Thymus (tissue), 11 donors: ENCODE measurements around the gene U2AF2. TPM values are rescaled to one million over a fixed set of nuclear protein-coding genes. Genes with fewer than 3 reads are reported as not detected.

Experiments
- DNase-seq, 9 donors: peaks; one replicate each; pipeline ENCODE4 v3.0.0-alpha.2; 2013; ENCODE audit warnings: low spot score in 9 of 9, low read depth in 6 of 9, missing footprints in 1 of 9
- H3K27ac ChIP-seq, 2 donors: one replicate each; pipeline ENCODE4 v1.5.1; 2013; ENCODE audit warnings: control low read depth in 1 of 2, low read depth in 1 of 2, low read length in 1 of 2, mild to moderate bottlenecking in 1 of 2, moderate library complexity in 1 of 2
- H3K27me3 ChIP-seq, 2 donors: one replicate each; pipeline ENCODE4 v1.5.1; 2013; ENCODE audit warnings: low read length in 1 of 2; ENCODE audit not compliant: control insufficient read depth in 2 of 2, insufficient read depth in 1 of 2
- H3K36me3 ChIP-seq, 2 donors: one replicate each; pipeline ENCODE4 v1.5.1; 2013; ENCODE audit warnings: low read length in 1 of 2, mild to moderate bottlenecking in 1 of 2, moderate library complexity in 1 of 2; ENCODE audit not compliant: control insufficient read depth in 2 of 2, insufficient read depth in 2 of 2
- H3K4me1 ChIP-seq, 2 donors: one replicate each; pipeline ENCODE4 v1.5.1; 2013; ENCODE audit warnings: low read length in 2 of 2; ENCODE audit not compliant: control insufficient read depth in 2 of 2, insufficient read depth in 2 of 2
- H3K4me3 ChIP-seq, 2 donors: one replicate each; pipeline ENCODE4 v1.5.1; 2013; ENCODE audit warnings: low read length in 2 of 2, control low read depth in 1 of 2, mild to moderate bottlenecking in 1 of 2
- H3K9me3 ChIP-seq, 2 donors: one replicate each; pipeline ENCODE4 v1.5.1; 2013; ENCODE audit warnings: low read length in 1 of 2, mild to moderate bottlenecking in 1 of 2; ENCODE audit not compliant: control insufficient read depth in 2 of 2, insufficient read depth in 1 of 2
- WGBS: extraction: QIAGEN DNeasy Blood & Tissue Kit; methylation state at CpG from one replicate; pipeline ENCODE4 v1.1.7; 2013; 5-methylcytosine and 5-hydroxymethylcytosine counted together
- polyA plus RNA-seq: library from polyadenylated mRNA; stranded (reverse); fragments of 200-250 nt; gene quantifications from one replicate; pipeline ENCODE4 v1.2.3, GENCODE V29; 2013
- total RNA-seq: library from RNA; stranded (reverse); fragments of 120-200 nt; gene quantifications from one replicate; pipeline ENCODE4 v1.2.4, GENCODE V29; 2013
- donor health status: healthy.

Gene U2AF2
- total and polyA plus RNA-seq, 2 donors, result 123 to 137 TPM

- Histone ChIP-seq H3K4me1 (peaks cover 5 to 20% of the 10 kb centered on the region in 2 donors), H3K9me3 (no peaks in the 10 kb centered on the region), H3K27me3 (no peaks in the 10 kb centered on the region), H3K4me3 (no peak overlapping the region), H3K36me3 (peaks cover 20 to 45% of the 10 kb centered on the region in 2 donors), H3K27ac (no peak overlapping the region)
- 95% methylated on average over 3 of the region's 3 CpGs for WGBS
- DNase-seq, result no peak
Measured at GRCh38 chr19:55619286-55619685, 35.5 kb upstream of the U2AF2 start.

DNA sequence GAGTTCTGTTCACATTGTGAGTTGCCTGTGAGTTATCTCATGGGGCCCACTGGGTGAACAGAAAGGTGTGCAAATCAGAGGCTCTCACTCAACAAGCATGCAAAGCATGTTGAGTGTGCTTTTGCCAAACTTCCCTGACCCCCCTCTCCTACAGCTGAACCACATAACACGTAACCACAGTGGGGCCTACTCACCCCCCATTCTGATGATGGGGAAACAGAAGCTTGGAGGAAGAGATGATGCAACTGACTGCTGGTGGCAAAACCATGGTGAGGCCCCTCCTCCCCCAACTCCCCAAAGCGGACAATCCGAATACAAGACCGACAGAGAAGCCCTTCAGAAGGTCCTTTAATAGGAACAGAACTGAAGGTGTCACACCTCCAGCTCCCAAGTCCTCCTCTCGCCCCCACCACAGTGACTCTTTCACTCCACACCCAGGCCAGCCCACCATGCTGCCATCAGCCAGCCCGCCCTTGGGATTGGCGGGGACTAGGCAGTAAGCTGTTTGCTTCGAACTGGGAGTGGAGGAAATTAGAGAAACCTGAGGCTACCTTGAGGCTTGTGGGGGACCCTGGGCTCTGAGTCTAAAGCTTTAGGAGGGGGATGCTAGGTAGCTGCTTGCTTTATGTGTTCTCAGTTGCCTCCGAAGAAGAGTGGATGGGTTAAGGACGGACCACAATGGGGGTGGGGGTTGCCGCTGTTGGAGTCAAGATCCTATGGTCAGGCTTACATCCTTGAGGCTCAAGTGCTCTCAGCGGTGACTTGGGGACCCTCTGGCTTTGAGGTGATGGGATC is 34.2 kb upstream of the U2AF2 start:
- 84% methylated on average over 12 of the region's 12 CpGs for WGBS
- DNase-seq, result peak in 1 of 9 donors; percentile 57
- Histone ChIP-seq H3K4me1 (peaks cover 5 to 27% of the 10 kb centered on the region in 2 donors), H3K36me3 (peaks cover 20 to 32% of the 10 kb centered on the region in 2 donors), H3K27ac (no peak overlapping the region), H3K27me3 (no peaks in the 10 kb centered on the region), H3K9me3 (no peaks in the 10 kb centered on the region), H3K4me3 (no peak overlapping the region)

- no peak for DNase-seq
- Histone ChIP-seq H3K9me3 (no peaks in the 10 kb centered on the region), H3K4me1 (peaks cover 6 to 31% of the 10 kb centered on the region in 2 donors), H3K27ac (no peak overlapping the region), H3K4me3 (no peak overlapping the region), H3K36me3 (peaks cover 20 to 26% of the 10 kb centered on the region in 2 donors), H3K27me3 (no peaks in the 10 kb centered on the region)
- WGBS, result 94% methylated on average over 9 of the region's 9 CpGs
Measured at GRCh38 chr19:55621205-55621672, 33.6 kb upstream of the U2AF2 start.

DNA sequence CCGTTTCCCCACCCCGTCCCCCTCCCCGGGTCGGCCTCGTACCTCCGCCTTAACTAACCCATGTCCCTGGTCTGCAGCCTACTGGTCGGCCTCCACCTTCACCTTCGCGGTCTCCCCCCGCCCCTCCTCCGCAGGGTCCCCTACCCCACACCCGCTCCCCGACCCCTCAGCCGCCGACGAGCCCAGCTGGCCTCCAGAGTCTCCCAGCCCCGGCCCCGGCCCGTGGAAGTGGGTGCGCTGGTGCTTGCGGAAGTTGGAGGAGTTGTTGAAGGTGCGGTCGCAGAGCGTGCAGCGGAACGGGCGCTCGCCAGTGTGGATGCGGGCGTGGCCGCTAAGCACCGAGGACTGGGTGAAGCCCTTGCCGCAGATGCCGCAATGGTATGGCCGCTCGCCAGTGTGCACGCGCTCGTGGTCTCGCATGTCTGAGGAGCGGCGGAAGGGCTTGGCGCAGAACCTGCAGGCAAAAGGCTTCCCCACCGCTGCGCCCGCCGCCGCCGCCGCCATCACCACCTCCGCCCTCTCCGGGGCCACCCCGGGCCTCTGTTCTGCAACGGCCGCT is 33.1 kb upstream of the U2AF2 start:
- Histone ChIP-seq H3K36me3 (peaks cover 15 to 21% of the 10 kb centered on the region in 2 donors), H3K9me3 (no peaks in the 10 kb centered on the region), H3K4me3 (no peak overlapping the region), H3K27me3 (no peaks in the 10 kb centered on the region), H3K4me1 (peaks cover 12 to 36% of the 10 kb centered on the region in 2 donors), H3K27ac (no peak overlapping the region)
- 98% methylated on average over 55 of the region's 55 CpGs for WGBS
- DNase-seq, result no peak

DNA sequence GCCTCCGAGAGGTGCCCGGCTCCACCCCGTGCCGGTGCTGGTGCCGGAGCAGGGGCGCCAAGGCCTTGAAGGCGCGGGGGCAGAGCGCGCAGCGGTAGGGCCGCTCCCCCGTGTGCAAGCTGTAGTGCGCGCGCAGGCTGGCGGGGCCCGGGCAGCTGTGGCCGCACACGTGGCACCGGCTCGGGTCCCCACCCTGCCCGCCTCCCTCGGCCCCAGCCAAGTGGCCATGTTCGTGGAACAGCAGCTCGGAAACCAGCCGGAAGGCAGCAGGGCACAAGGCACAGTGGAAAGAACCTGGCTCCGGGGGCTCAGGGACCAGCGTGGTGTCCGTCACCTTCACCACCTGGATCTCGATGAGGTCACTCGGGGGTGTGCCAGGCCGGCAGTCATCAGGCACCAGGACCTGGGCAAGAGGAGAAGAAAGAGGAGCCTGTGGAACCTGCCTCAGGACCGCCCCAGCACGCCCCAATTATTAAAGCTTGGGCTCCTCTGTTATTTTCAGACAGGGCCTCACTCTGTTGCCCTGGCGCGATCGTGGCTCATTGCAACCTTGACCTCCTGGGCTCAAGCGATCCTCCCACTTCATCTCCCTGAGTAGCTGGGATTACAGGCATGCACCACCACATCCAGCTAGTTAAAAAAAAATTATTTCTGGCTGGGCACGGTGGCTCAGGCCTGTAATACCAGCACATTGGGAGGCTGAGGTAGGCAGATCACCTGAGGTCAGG is 32.4 kb upstream of the U2AF2 start:
- DNase-seq, result no peak
- Histone ChIP-seq H3K9me3 (no peaks in the 10 kb centered on the region), H3K4me3 (no peak overlapping the region), H3K36me3 (peaks cover 10 to 17% of the 10 kb centered on the region in 2 donors), H3K27ac (no peak overlapping the region), H3K27me3 (no peaks in the 10 kb centered on the region), H3K4me1 (peaks cover 13 to 39% of the 10 kb centered on the region in 2 donors)
- 98% methylated on average over 40 of the region's 40 CpGs for WGBS

DNA sequence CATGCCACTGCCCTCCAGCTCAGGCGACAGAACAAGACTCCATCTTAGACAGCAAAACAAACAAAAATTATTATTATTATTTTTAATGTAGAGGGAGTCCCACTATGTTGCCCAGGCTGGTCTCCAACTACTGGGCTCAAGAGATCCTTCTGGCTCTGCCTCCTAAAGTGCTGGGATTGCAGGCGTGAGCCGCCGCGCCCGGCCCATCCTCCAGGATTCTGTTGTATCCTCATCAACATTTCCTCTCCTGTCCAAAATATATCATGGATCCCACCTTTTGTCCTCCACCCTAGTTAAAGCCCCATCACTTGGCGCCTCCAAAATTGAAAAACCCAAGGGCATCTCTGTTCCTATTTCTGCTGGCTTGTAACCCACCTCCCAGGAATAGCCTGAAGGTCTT is 31.7 kb upstream of the U2AF2 start:
- Histone ChIP-seq H3K9me3 (no peaks in the 10 kb centered on the region), H3K27ac (no peak overlapping the region), H3K27me3 (no peaks in the 10 kb centered on the region), H3K36me3 (peaks cover 7 to 12% of the 10 kb centered on the region in 2 donors), H3K4me3 (no peak overlapping the region), H3K4me1 (peaks cover 13 to 39% of the 10 kb centered on the region in 2 donors)
- no peak for DNase-seq
- 98% methylated on average over 7 of the region's 7 CpGs for WGBS

GRCh38 chr19:55623561-55623960 is 31.3 kb upstream of the U2AF2 start:
- H3K36me3 ChIP-seq, result peaks cover 7 to 12% of the 10 kb centered on the region in 2 donors
- H3K9me3 ChIP-seq, result no peaks in the 10 kb centered on the region
- H3K27ac ChIP-seq, result peak overlapping the region in 1 of 2 donors; percentile 33
- no peaks in the 10 kb centered on the region for H3K27me3 ChIP-seq
- no peak for DNase-seq
- H3K4me1 ChIP-seq, result peaks cover 13 to 39% of the 10 kb centered on the region in 2 donors
- WGBS, result 96% methylated on average over 7 of the region's 7 CpGs
- H3K4me3 ChIP-seq, result no peak overlapping the region

DNA sequence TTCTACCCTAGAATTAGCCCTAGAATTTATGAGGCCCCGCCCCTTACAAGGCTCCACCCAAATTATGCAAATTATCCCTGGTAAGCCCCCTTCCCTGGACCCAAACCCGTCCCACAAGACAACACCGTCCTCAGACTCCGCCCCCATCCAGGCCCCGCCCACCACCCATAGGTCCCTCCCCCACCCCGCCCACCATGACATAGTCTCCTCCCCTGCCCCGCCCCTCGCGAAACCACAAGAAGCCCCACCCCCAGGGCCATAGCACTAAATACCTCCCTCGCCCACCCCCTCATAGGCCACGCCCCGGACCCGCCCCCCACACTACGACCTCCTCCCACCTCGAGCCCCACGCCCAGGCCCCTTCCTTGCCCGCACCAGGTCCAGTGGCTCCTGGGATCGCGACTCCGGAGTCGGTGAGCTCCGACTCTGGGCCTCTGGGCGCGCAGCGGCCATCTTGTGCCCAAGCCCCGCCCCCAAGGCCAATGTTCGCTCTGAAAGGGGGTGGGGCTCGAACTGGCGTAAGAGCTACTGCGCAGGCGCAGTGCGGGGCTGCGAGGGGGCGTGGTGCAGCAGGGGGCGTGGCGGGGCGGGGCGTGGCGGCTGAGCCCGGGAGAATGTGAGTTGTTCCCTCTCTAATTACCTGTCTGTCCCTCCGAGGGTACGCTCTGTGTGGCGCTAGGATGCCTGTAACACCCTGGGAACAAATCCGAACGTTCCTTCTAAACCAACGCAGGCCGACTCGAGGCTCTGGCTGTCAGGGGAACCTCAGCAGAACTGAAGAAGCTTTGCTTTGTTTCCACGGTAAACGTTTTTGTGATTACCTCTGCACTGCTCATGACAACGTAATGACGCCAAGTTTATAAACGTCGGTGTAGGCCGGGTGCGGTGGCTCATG is 30.5 kb upstream of the U2AF2 start, which contains the start of gene ZNF784:
Gene ZNF784 (minus strand): TSS at position 458 of the 895 bp plus-strand sequence. CDS start 5 bp downstream, at position 453.
- Histone ChIP-seq H3K4me3 (peak within 1 kb of the TSS; percentile 61 to 65), H3K27ac (peak within 1 kb of the TSS; percentile 95 to 99), H3K9me3 (no peaks in the 10 kb centered on the region), H3K36me3 (peaks cover 7 to 12% of the 10 kb centered on the region in 2 donors), H3K27me3 (no peaks in the 10 kb centered on the region), H3K4me1 (peaks cover 13 to 39% of the 10 kb centered on the region in 2 donors)
- DNase-seq, result peak in 8 of 9 donors; percentile 80 to 95 (median 88)
- WGBS, result under 1% methylated on average over 56 of the region's 56 CpGs
